HuH-7.5 (cell line): Measurements from ENCODE around the gene WDR49.
"Not testable (repeated sequence)": the region's sequence is repeated elsewhere in the genome, so short reads cannot be mapped to it uniquely, and the experiment has no call there.

Source experiments
- DNase-seq: peaks from one replicate; pipeline ENCODE4 v3.0.0; 2011; ENCODE audit warnings: low spot score

Gene WDR49

GRCh38 chr3:167614196-167614595 is 39.5 kb downstream of the WDR49 start:
- not testable (repeated sequence) for DNase-seq

- DNase-seq = no peak
These were observed 42.0 kb downstream of the WDR49 start for GRCh38 chr3:167611718-167612117.

GRCh38 chr3:167609156-167609555 is 44.6 kb downstream of the WDR49 start:
- DNase-seq = no peak

- no peak for DNase-seq
These were observed 46.9 kb downstream of the WDR49 start for GRCh38 chr3:167606836-167607235.

- DNase-seq = no peak
These were observed 47.9 kb downstream of the WDR49 start for GRCh38 chr3:167605871-167606270.

GRCh38 chr3:167602041-167602440 is 51.7 kb downstream of the WDR49 start:
- no peak for DNase-seq

- no peak for DNase-seq
These were observed 66.1 kb downstream of the WDR49 start for GRCh38 chr3:167587651-167588050.

- DNase-seq = no peak
These were observed 78.6 kb downstream of the WDR49 start for GRCh38 chr3:167575000-167575600.

GRCh38 chr3:167572991-167573390 is 80.8 kb downstream of the WDR49 start:
- no peak for DNase-seq

- no peak for DNase-seq
These were observed 85.1 kb downstream of the WDR49 start for GRCh38 chr3:167568634-167569033.

- DNase-seq = no peak
These were observed 88.3 kb downstream of the WDR49 start for GRCh38 chr3:167565489-167565888.

GRCh38 chr3:167564612-167565011 is 89.1 kb downstream of the WDR49 start:
- no peak for DNase-seq

- no peak for DNase-seq
These were observed 93.8 kb downstream of the WDR49 start for GRCh38 chr3:167559924-167560323.

- no peak for DNase-seq
These were observed 98.8 kb downstream of the WDR49 start for GRCh38 chr3:167554898-167555297.

GRCh38 chr3:167538081-167538480 is 115.7 kb downstream of the WDR49 start:
- no peak for DNase-seq

- DNase-seq = no peak
These were observed 132.8 kb downstream of the WDR49 start for GRCh38 chr3:167521006-167521355.

- no peak for DNase-seq
These were observed 133.3 kb downstream of the WDR49 start for GRCh38 chr3:167520266-167521005.

GRCh38 chr3:167507954-167508353 is 145.8 kb downstream of the WDR49 start:
- DNase-seq = no peak

- DNase-seq = no peak
These were observed 151.3 kb downstream of the WDR49 start for GRCh38 chr3:167502401-167502800.

GRCh38 chr3:167501941-167502340 is 151.8 kb downstream of the WDR49 start:
- no peak for DNase-seq

- DNase-seq = no peak
These were observed 155.8 kb downstream of the WDR49 start for GRCh38 chr3:167497903-167498302.

- peak; percentile 7 for DNase-seq
These were observed 160.5 kb downstream of the WDR49 start for GRCh38 chr3:167493244-167493643.

- no peak for DNase-seq
These were observed 162.1 kb downstream of the WDR49 start for GRCh38 chr3:167491621-167492020.

- no peak for DNase-seq
These were observed 164.2 kb downstream of the WDR49 start for GRCh38 chr3:167489571-167489970.
